ENCODE data around the gene OSBPL5. TPM values are rescaled to one million over a fixed set of nuclear protein-coding genes. Genes with fewer than 3 reads are reported as not detected.

The OSBPL5 gene
- total RNA-seq, 4 donors from 2014 or later = 59.6 to 119 (median 71.7) TPM

DNA sequence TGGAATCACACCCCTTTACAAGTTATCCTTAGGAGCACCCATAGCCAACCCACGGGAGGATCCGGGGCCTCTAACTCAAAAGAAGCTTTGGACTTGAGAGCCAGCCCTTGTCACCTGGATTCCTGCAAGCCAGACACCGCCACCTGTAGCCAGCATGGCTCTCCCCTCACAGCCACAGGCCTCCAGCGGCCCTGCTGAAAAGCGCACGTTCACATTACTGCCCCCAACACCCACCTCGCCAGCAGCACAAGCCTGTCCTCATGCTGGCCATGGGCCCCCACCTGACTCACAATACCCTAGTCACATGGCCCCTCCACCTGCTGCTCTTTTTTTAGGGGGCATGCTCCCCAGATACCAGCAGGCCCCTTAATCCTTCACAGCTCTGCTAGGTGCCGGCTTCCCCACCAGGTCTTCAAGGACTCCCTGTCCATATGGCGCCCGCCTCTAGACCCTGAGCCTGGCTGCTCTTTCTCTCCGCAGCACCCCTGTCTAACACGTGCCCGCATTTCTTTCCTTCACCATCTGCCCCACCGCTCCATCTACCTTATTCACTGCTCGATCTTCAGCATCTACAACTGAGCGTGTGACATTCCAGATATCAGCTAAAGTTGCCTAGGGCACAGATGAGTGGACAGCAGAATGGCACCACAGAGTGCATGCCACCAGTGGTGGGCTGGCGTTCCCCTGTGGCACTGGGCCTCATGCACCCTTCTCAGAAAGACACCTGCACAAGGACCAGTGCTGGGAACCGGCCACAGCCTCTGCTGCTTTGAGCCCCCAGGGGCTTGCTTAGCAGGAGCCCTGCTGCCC lies 114.5 kb downstream of the OSBPL5 start:
- intact Hi-C loops (cut with DNase I) = loop anchor here (5.0 kb wide), 1 partner anchor 42 kb away; no protein-coding TSS in a partner anchor
- no peaks in the 10 kb centered on the region for H3K27me3 ChIP-seq
- peak overlapping the region; percentile 42 to 88 (median 76) for H3K27ac ChIP-seq (replicated peaks in 1 of 4)
- peaks cover 29 to 85% (median 71%) of the 10 kb centered on the region in 4 donors for H3K4me1 ChIP-seq
- WGBS = 89% methylated on average over 14 of the region's 18 CpGs
- no peaks in the 10 kb centered on the region for H3K9me3 ChIP-seq
- no peak overlapping the region for H3K4me3 ChIP-seq
- H3K36me3 ChIP-seq = peaks cover 0 to 35% (median 23%) of the 10 kb centered on the region in 4 donors
- TF ChIP-seq EP300 (IDR thresholded peaks at IDR 0.05) = no peak
- no peak for TF ChIP-seq POLR2A (IDR thresholded peaks at IDR 0.05; ENCODE audit: low read depth)
- no peak for TF ChIP-seq POLR2AphosphoS5 (IDR thresholded peaks at IDR 0.05)
- TF ChIP-seq, protein P1, sequence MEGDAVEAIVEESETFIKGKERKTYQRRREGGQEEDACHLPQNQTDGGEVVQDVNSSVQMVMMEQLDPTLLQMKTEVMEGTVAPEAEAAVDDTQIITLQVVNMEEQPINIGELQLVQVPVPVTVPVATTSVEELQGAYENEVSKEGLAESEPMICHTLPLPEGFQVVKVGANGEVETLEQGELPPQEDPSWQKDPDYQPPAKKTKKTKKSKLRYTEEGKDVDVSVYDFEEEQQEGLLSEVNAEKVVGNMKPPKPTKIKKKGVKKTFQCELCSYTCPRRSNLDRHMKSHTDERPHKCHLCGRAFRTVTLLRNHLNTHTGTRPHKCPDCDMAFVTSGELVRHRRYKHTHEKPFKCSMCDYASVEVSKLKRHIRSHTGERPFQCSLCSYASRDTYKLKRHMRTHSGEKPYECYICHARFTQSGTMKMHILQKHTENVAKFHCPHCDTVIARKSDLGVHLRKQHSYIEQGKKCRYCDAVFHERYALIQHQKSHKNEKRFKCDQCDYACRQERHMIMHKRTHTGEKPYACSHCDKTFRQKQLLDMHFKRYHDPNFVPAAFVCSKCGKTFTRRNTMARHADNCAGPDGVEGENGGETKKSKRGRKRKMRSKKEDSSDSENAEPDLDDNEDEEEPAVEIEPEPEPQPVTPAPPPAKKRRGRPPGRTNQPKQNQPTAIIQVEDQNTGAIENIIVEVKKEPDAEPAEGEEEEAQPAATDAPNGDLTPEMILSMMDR (IDR thresholded peaks at IDR 0.05) = no peak
- no peak for DNase-seq (ENCODE audit: extremely low spot score)

DNA sequence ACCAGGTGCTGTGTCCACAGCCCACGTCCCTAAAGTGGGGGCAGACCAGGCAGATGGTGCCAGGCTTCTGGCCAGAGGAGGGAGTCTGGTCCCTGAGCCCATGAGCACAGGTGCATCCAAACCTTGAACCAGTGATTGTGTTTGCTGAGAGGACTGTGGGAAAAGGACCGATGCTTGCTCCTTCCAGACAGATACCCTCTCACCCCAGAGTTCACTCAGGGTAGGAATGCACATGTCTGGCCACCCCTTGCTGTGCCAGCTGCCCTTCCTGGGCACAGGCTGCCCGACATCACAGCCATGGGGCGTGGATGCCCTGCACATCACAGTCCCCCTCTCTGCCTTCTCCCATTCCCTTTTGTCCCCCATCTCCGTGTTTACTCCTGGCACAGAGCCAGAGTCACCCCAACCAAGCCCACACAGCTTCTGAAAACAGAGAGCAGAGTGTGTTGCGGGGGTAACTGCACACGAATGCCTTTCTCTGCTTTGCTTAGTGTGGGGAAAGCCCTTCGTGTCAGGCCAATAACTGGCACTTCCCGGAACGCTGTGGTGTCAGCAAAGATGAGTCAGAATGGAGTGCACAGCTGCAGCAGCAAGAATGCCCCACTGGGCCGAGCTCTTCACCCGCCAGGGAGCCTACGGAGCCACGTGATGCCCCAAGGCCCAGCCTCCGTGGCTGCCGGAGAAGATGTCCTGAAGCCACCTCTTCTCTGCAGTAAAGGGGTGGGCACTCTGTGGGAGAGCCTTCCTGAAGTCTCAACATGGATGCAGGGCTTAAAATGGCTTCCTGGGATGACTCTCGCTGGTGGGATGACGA lies 115.5 kb downstream of the OSBPL5 start:
- Histone ChIP-seq H3K36me3 (peaks cover 0 to 43% (median 31%) of the 10 kb centered on the region in 4 donors), H3K4me1 (peaks cover 24 to 82% (median 65%) of the 10 kb centered on the region in 4 donors), H3K9me3 (no peaks in the 10 kb centered on the region), H3K27me3 (no peaks in the 10 kb centered on the region), H3K4me3 (peak overlapping the region in 2 of 4 donors; percentile 2 to 14), H3K27ac (replicated peaks in 1 of 4) (peak overlapping the region; percentile 75 to 88 (median 80))
- peak; percentile 58 for TF ChIP-seq EP300 (IDR thresholded peaks at IDR 0.05)
- TF ChIP-seq POLR2A (IDR thresholded peaks at IDR 0.05; ENCODE audit: low read depth) = no peak
- peak; percentile 80 to 85 for TF ChIP-seq POLR2AphosphoS5 (IDR thresholded peaks at IDR 0.05)
- TF ChIP-seq, protein P1 (IDR thresholded peaks at IDR 0.05) = peak; percentile 35 to 52 (median 48)
- intact Hi-C loops (cut with DNase I) = loop anchor here (5.0 kb wide), 1 partner anchor 43 kb away; no protein-coding TSS in a partner anchor
- 31% methylated on average over 15 of the region's 18 CpGs for WGBS
- no peak for DNase-seq (ENCODE audit: extremely low spot score)

DNA sequence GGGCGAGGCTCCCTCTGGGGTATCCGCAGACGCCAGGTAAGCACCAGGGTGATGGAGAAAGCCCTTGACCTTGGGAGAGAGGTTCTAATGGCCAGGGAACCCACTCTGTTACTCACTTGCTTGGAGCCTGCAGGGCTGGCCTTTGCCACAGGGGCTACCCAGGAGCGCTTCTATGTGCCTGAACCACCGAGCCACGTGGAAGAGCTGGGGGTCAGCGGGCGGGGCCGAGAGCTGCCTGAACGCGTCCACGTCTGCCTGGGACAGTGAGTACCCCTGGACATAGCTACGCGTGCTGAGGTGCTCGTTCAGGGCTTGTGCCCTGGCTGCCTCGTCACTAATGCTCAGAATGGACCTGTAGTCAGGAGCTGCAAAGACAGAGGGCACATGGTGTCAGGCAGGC lies 117.5 kb downstream of the OSBPL5 start:
- H3K9me3 ChIP-seq = no peaks in the 10 kb centered on the region
- 96% methylated on average over 5 of the region's 16 CpGs for WGBS
- no peaks in the 10 kb centered on the region for H3K27me3 ChIP-seq
- intact Hi-C loops (cut with DNase I) = no loop called here
- no peak for DNase-seq (ENCODE audit: extremely low spot score)
- peaks cover 36 to 86% (median 68%) of the 10 kb centered on the region in 4 donors for H3K4me1 ChIP-seq
- no peak overlapping the region for H3K27ac ChIP-seq (replicated peaks in 1 of 4)
- TF ChIP-seq POLR2A (IDR thresholded peaks at IDR 0.05; ENCODE audit: low read depth) (no peak), EP300 (IDR thresholded peaks at IDR 0.05) (no peak), POLR2AphosphoS5 (IDR thresholded peaks at IDR 0.05) (no peak)
- TF ChIP-seq, protein P1 (IDR thresholded peaks at IDR 0.05) = no peak
- H3K36me3 ChIP-seq = peaks cover 0 to 34% (median 26%) of the 10 kb centered on the region in 4 donors
- no peak overlapping the region for H3K4me3 ChIP-seq

DNA sequence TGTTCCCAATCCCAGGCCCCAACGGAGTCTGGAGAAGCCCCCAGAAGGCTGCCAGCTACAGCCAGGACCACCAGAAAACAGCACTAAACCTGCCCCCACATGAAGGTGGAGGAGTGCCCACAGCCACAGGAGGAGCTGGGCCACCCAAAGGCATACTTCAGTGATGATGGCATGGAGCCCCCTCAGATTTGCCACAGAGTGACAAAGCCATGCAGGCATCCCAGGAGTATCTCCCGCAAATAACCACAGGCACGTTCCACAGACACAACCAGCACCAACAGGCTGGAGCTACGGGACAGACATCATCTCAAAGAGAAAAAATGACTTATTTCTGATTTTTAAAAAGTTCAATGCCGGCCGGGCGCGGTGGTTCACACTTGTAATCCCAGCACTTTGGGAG lies 118.5 kb downstream of the OSBPL5 start:
- Histone ChIP-seq H3K36me3 (peaks cover 0 to 33% (median 26%) of the 10 kb centered on the region in 4 donors), H3K4me1 (peaks cover 36 to 86% (median 66%) of the 10 kb centered on the region in 4 donors), H3K27ac (replicated peaks in 1 of 4) (no peak overlapping the region), H3K27me3 (no peaks in the 10 kb centered on the region), H3K9me3 (no peaks in the 10 kb centered on the region), H3K4me3 (no peak overlapping the region)
- TF ChIP-seq POLR2A (IDR thresholded peaks at IDR 0.05; ENCODE audit: low read depth) (no peak), POLR2AphosphoS5 (IDR thresholded peaks at IDR 0.05) (no peak), EP300 (IDR thresholded peaks at IDR 0.05) (no peak)
- TF ChIP-seq, protein P1 (IDR thresholded peaks at IDR 0.05) = no peak
- WGBS = 84% methylated on average over 7 of the region's 8 CpGs
- DNase-seq (ENCODE audit: extremely low spot score) = no peak
- intact Hi-C loops (cut with DNase I) = no loop called here
